ENCODE results near the gene BRK1.
A peak's percentile ranks its signal among the peaks of the same experiment; 100 is the strongest.

Gene BRK1

GRCh38 chr3:10099041-10099440, 16.4 kb upstream of the BRK1 start:
- no peak overlapping the region for H3K4me3 ChIP-seq (IDR thresholded peaks at IDR 0.05; ENCODE audit: insufficient read depth, low read depth, low read length)
- H3K9ac ChIP-seq = no peak overlapping the region
- H3K4me2 ChIP-seq = no peak overlapping the region
- no peaks in the 10 kb centered on the region for H4K20me1 ChIP-seq (ENCODE audit: insufficient read depth)
- no peaks in the 10 kb centered on the region for H3K27me3 ChIP-seq (ENCODE audit: insufficient read depth, low read depth)
- no peak overlapping the region for H2AFZ ChIP-seq (ENCODE audit: low read depth)
- TF ChIP-seq CTCF (conservative IDR thresholded peaks at IDR 0.05; ENCODE audit: low read depth, low read length) = no peak
- no peaks in the 10 kb centered on the region for H3K79me2 ChIP-seq (ENCODE audit: insufficient read depth, low read depth)
- no peak overlapping the region for H3K27ac ChIP-seq
- no peaks in the 10 kb centered on the region for H3K4me1 ChIP-seq (ENCODE audit: low read depth, poor library complexity, severe bottlenecking)
- H3K36me3 ChIP-seq (ENCODE audit: insufficient read depth) = no peaks in the 10 kb centered on the region

GRCh38 chr3:10106919-10107318, 8.6 kb upstream of the BRK1 start:
- H4K20me1 ChIP-seq (ENCODE audit: insufficient read depth) = no peaks in the 10 kb centered on the region
- H2AFZ ChIP-seq (ENCODE audit: low read depth) = no peak overlapping the region
- TF ChIP-seq CTCF (conservative IDR thresholded peaks at IDR 0.05; ENCODE audit: low read depth, low read length) = no peak
- no peaks in the 10 kb centered on the region for H3K36me3 ChIP-seq (ENCODE audit: insufficient read depth)
- no peak overlapping the region for H3K27ac ChIP-seq
- no peaks in the 10 kb centered on the region for H3K27me3 ChIP-seq (ENCODE audit: insufficient read depth, low read depth)
- no peaks in the 10 kb centered on the region for H3K4me1 ChIP-seq (ENCODE audit: low read depth, poor library complexity, severe bottlenecking)
- no peak overlapping the region for H3K4me2 ChIP-seq
- no peak overlapping the region for H3K9ac ChIP-seq
- no peak overlapping the region for H3K4me3 ChIP-seq (IDR thresholded peaks at IDR 0.05; ENCODE audit: insufficient read depth, low read depth, low read length)
- no peaks in the 10 kb centered on the region for H3K79me2 ChIP-seq (ENCODE audit: insufficient read depth, low read depth)

- Histone ChIP-seq H3K27me3 (ENCODE audit: insufficient read depth, low read depth) (no peaks in the 10 kb centered on the region), H4K20me1 (ENCODE audit: insufficient read depth) (no peaks in the 10 kb centered on the region), H3K79me2 (ENCODE audit: insufficient read depth, low read depth) (no peaks in the 10 kb centered on the region), H3K9ac (no peak within 1 kb of the TSS), H3K36me3 (ENCODE audit: insufficient read depth) (no peaks in the 10 kb centered on the region), H3K4me2 (no peak within 1 kb of the TSS), H3K27ac (no peak within 1 kb of the TSS), H2AFZ (ENCODE audit: low read depth) (no peak within 1 kb of the TSS), H3K4me3 (IDR thresholded peaks at IDR 0.05; ENCODE audit: insufficient read depth, low read depth, low read length) (no peak within 1 kb of the TSS), H3K4me1 (ENCODE audit: low read depth, poor library complexity, severe bottlenecking) (no peaks in the 10 kb centered on the region)
- TF ChIP-seq CTCF (conservative IDR thresholded peaks at IDR 0.05; ENCODE audit: low read depth, low read length) = no peak
Observed at GRCh38 chr3:10108091-10108490, 7.4 kb upstream of the BRK1 start, which contains the start of gene FANCD2OS. TSS of gene FANCD2OS (minus strand) at chr3:10108255. CDS start at chr3:10104774, 3,481 bp downstream.

GRCh38 chr3:10116138-10116460, 624 bp downstream of the BRK1 start:
- Histone ChIP-seq H3K9ac (peak overlapping the region; percentile 67; the same call in 1 of the 2 replicates), H4K20me1 (ENCODE audit: insufficient read depth) (no peaks in the 10 kb centered on the region), H3K4me2 (peak overlapping the region; percentile 83), H3K36me3 (ENCODE audit: insufficient read depth) (no peaks in the 10 kb centered on the region), H3K4me3 (IDR thresholded peaks at IDR 0.05; ENCODE audit: insufficient read depth, low read depth, low read length) (peak overlapping the region; percentile 46), H3K27ac (no peak overlapping the region), H2AFZ (ENCODE audit: low read depth) (peak overlapping the region; percentile 66; the same call in 1 of the 2 replicates), H3K79me2 (ENCODE audit: insufficient read depth, low read depth) (peaks cover 36% of the 10 kb centered on the region), H3K27me3 (ENCODE audit: insufficient read depth, low read depth) (no peaks in the 10 kb centered on the region), H3K4me1 (ENCODE audit: low read depth, poor library complexity, severe bottlenecking) (peaks cover 15% of the 10 kb centered on the region)
- no peak for TF ChIP-seq CTCF (conservative IDR thresholded peaks at IDR 0.05; ENCODE audit: low read depth, low read length)

All from KMS-11 (cell line).